ENCODE measurements around the gene RGMB. TPM values are rescaled to one million over a fixed set of nuclear protein-coding genes. Genes with fewer than 3 reads are reported as not detected.

RGMB gene
- polyA plus RNA-seq, 1 donor from 2014 or later: 5.2 TPM

Other genes with a start within 250 kb of the RGMB start
- gene CHD1, start 155.3 kb downstream of the RGMB start, polyA plus RNA-seq: 13.9 TPM